Measurements from ENCODE around the gene C10orf53.

C10orf53 gene

DNA sequence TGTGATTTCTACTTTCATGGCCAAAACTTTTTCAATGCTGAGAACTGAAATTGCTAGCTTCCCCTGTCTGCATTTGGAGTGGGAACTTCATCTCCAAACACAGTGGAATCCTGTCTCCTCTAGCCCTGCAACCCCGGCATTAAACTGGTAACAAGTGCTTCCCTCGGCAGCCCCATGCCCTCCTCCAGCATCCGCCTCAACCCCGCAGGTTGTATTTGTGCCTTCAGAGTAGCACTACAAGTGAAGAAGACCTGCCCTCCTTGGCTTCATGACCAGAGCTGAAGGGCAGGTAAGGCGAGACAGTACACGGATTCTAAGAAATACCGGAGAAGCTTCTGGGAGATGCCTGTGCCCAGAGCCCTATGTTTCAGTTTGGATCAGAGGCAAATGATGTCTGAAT, 16.9 kb downstream of the C10orf53 start:
- TF ChIP-seq, protein P1, sequence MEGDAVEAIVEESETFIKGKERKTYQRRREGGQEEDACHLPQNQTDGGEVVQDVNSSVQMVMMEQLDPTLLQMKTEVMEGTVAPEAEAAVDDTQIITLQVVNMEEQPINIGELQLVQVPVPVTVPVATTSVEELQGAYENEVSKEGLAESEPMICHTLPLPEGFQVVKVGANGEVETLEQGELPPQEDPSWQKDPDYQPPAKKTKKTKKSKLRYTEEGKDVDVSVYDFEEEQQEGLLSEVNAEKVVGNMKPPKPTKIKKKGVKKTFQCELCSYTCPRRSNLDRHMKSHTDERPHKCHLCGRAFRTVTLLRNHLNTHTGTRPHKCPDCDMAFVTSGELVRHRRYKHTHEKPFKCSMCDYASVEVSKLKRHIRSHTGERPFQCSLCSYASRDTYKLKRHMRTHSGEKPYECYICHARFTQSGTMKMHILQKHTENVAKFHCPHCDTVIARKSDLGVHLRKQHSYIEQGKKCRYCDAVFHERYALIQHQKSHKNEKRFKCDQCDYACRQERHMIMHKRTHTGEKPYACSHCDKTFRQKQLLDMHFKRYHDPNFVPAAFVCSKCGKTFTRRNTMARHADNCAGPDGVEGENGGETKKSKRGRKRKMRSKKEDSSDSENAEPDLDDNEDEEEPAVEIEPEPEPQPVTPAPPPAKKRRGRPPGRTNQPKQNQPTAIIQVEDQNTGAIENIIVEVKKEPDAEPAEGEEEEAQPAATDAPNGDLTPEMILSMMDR (conservative IDR thresholded peaks at IDR 0.05; ENCODE audit: control insufficient read depth, insufficient read depth, low read depth, low read length), result no peak
- DNase-seq (ENCODE audit: low read depth), result no peak
- H3K4me3 ChIP-seq (ENCODE audit: control insufficient read depth, low read depth, low read length), result no peak overlapping the region

DNA sequence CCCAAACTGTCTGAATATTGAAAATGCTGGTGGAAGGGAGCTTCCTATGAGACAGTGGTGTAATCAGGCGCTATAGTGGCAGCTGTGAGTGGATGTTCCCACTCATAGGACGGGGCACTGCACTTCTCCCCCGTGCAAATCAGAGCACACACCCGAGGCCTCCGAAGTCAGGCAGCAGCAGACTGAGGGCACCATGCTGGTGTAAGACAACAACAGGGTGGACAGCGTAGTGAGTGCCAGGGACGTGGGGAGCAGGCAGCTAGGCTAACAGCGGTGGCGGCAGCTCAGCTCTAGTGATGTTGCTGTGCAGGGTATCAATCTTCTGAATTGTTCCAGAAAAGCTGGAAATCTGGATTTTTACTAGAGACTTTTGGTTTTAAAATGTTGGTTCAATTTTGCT, 19.2 kb downstream of the C10orf53 start:
- no peak for DNase-seq (ENCODE audit: low read depth)
- no peak overlapping the region for H3K4me3 ChIP-seq (ENCODE audit: control insufficient read depth, low read depth, low read length)
- TF ChIP-seq, protein P1 (conservative IDR thresholded peaks at IDR 0.05; ENCODE audit: control insufficient read depth, insufficient read depth, low read depth, low read length), result no peak

DNA sequence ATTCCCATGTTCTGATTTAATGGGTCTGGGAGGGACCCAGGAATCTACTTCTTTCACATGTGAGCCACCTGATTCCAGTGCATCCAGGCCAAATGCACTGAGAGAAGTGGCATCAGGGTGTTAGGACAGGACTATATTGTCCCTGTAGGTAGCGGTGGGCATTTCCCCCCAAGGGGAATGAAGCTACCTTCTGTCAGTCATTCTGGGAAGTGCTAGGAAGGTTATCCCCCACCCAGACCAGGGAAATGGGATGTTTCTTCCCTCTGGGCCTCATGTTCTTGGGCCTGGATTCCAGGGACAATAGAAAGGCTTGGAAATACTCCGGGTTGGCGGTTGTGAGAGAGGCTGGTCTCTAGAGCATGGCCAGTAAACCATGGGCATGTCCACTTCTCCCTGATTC, 20.8 kb downstream of the C10orf53 start:
- TF ChIP-seq, protein P1 (conservative IDR thresholded peaks at IDR 0.05; ENCODE audit: control insufficient read depth, insufficient read depth, low read depth, low read length), result no peak

DNA sequence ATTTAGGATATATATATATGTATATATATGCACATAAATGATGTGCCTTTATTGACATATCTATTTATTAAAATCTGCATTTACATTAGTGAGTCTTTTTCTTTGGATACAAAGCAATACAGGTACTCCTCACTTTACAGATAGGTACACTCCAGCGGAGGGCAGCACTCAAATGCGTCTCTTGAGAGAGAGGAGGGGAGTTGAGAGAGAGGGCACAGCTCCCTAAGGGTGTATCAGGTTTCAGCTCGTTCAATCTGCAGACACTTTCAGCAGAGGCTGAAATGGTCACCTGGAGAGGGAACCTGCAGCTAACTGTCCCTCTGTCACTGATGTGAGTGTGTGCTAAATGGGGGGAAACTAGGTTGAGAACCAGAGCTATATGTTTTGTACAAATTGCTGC, 21.5 kb downstream of the C10orf53 start:
- TF ChIP-seq, protein P1 (conservative IDR thresholded peaks at IDR 0.05; ENCODE audit: control insufficient read depth, insufficient read depth, low read depth, low read length), result no peak
- DNase-seq (ENCODE audit: low read depth), result no peak
- no peak overlapping the region for H3K4me3 ChIP-seq (ENCODE audit: control insufficient read depth, low read depth, low read length)

More for the DNA sequence above, 20.8 kb downstream of the C10orf53 start:
- no peak for DNase-seq (ENCODE audit: low read depth)
- H3K4me3 ChIP-seq (ENCODE audit: control insufficient read depth, low read depth, low read length), result no peak overlapping the region

DNA sequence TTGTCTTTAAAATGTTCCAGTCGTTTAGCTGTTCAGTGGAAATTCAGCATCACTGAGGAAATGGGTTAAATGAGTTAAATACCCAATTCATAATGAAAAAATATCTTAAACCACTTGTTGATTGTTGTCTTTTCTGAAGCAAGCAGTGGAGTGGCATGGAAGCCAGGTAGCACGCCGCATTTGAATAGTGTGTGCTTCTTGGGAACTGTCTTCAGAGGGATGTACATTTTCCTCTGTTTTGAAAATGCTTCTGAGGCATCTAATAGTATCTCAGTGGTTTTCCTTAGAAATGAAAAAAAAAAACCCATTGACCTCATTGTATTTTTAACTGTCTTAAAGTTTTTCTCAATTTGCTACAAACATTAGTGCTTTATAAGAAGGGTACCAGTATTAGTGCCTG, 28.1 kb downstream of the C10orf53 start:
- no peak for DNase-seq (ENCODE audit: low read depth)
- TF ChIP-seq, protein P1 (conservative IDR thresholded peaks at IDR 0.05; ENCODE audit: control insufficient read depth, insufficient read depth, low read depth, low read length), result no peak

DNA sequence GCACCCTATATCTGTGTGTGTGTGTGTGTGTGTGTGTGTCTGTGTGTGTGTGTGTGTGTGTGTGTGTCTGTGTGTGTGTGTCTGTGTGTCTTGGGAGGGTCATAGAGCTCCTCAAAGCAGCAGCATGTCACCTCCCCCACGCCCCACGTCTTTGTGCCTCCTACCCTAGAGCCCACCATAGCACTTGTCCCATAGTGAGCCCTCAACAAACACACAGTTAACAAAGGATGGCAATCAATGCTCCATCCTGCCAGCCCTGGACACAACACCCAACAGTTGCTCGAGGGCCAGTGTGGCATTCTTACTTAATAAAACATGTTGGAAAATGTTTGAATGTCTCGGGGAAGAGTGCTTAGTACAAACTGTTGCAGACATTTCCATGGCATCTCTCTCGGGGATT, 30.5 kb downstream of the C10orf53 start:
- H3K4me3 ChIP-seq (ENCODE audit: control insufficient read depth, low read depth, low read length), result no peak overlapping the region
- TF ChIP-seq, protein P1 (conservative IDR thresholded peaks at IDR 0.05; ENCODE audit: control insufficient read depth, insufficient read depth, low read depth, low read length), result no peak
- no peak for DNase-seq (ENCODE audit: low read depth)

More for the DNA sequence above, 28.1 kb downstream of the C10orf53 start:
- no peak overlapping the region for H3K4me3 ChIP-seq (ENCODE audit: control insufficient read depth, low read depth, low read length)

DNA sequence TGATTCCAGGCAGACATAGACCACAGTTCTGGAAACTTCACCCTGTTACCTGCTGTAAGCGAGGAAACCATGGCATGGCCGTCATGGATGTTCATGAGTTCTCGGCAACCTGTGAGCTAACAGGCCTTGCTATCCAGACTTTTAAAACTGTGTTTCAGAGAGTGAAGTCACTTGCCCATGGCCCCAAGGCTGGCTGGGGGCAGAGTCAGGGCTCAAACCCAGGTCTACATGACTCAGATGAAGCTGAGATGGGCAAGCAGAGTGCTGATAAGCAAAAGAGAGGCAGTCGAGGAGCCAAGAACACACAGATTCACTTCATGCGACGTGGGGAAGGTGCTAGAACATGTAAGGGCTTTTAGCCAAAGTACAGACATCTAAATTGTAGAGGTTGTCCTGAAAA, 31.5 kb downstream of the C10orf53 start:
- DNase-seq (ENCODE audit: low read depth), result no peak
- no peak overlapping the region for H3K4me3 ChIP-seq (ENCODE audit: control insufficient read depth, low read depth, low read length)
- TF ChIP-seq, protein P1 (conservative IDR thresholded peaks at IDR 0.05; ENCODE audit: control insufficient read depth, insufficient read depth, low read depth, low read length), result no peak
